Thyroid gland (tissue), 4 donors: ENCODE measurements around the gene LRBA.

Experiments used
- POLR2A ChIP-seq, 2 donors: fragments of 450-650 bp; IDR thresholded peaks; one replicate each; pipeline ENCODE4 v1.6.1; 2017; ENCODE audit warnings: antibody characterized with exemption in 2 of 2, mild to moderate bottlenecking in 2 of 2, moderate library complexity in 1 of 2
- TF ChIP-seq, protein P1 (sequence below), 6 experiments: fragments of 200-600 bp in 3 of 6; fragments of 450-650 bp in 3 of 6; sonication (generic) in 3 of 6; IDR thresholded peaks; one replicate each; pipeline ENCODE4 v1.5.1; 2016 to 2019; ENCODE audit warnings: antibody characterized with exemption in 6 of 6, mild to moderate bottlenecking in 2 of 6, inconsistent platforms in 1 of 6, moderate library complexity in 1 of 6

DNA sequence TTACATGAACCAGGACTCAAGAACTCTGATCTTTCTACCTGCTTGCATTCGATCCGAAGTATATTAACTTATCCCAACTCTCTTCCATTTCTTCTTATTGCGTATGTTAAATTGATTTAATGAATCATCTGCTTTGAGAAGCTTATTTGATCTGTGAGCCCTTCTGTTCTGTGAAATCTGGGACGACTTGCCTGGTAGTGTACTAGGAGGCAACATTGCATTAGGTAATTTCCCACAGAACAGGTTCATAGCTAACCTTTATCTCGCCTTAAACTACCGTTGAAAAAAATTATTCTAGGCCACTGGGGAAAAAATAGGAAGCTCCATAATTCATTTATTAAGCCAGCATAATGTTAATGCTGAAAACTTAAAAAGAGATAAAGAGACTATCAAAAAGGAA is 500.4 kb downstream of the LRBA start:
- TF ChIP-seq, protein P1, sequence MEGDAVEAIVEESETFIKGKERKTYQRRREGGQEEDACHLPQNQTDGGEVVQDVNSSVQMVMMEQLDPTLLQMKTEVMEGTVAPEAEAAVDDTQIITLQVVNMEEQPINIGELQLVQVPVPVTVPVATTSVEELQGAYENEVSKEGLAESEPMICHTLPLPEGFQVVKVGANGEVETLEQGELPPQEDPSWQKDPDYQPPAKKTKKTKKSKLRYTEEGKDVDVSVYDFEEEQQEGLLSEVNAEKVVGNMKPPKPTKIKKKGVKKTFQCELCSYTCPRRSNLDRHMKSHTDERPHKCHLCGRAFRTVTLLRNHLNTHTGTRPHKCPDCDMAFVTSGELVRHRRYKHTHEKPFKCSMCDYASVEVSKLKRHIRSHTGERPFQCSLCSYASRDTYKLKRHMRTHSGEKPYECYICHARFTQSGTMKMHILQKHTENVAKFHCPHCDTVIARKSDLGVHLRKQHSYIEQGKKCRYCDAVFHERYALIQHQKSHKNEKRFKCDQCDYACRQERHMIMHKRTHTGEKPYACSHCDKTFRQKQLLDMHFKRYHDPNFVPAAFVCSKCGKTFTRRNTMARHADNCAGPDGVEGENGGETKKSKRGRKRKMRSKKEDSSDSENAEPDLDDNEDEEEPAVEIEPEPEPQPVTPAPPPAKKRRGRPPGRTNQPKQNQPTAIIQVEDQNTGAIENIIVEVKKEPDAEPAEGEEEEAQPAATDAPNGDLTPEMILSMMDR (IDR thresholded peaks at IDR 0.05) = no peak
- TF ChIP-seq POLR2A (IDR thresholded peaks at IDR 0.05) = no peak
